Islet of Langerhans (tissue), 1 donor: Measurements from ENCODE around the gene IFNL2.
"Not testable (repeated sequence)": the region's sequence is repeated elsewhere in the genome, so short reads cannot be mapped to it uniquely, and the experiment has no call there.

ENCODE experiments used
- FAIRE-seq: peaks from one replicate; lab custom pipeline; 2011; peaks lifted over from hg19 to GRCh38; lab: Jason Lieb, UNC

Gene IFNL2

GRCh38 chr19:39253374-39254149 lies 14.6 kb upstream of the IFNL2 start:
- FAIRE-seq: no peak

DNA sequence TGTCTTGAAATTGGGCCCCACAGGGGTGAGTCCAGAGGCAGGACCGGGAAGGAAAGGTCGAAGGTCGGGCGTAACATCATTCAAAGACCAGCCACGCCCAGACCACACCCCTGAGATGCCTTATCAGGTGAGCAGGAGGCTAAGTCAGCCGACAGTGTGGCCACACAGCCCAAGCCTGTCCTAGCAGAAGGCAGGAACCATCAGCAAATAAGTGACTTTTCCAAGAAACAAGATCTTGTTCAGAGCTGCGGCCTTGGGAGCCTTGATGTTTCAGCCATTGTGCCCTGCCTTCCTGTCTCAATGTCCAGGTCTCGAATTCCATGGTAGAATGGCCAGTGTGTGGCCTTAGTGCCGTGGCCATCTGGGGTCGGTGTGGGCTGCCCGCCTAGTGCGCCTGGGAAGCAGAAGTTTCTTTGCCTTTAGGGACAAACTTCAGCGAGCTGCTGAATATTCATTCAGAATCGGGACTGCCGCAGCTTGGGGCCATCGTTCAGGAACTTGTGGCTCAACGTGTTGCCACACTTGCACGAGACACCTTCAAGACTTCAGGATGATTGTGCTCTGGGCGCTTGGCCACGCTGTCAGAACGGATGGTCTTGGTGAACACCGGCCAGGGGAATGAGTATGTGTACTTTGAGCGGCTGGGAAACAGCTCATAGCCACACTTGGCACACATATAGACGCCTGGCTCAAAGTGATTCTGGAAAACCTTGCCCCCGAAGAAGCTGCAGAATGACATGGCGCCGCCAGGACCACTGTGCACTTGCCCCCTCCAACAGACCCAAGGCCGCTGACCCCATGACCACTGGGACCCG lies 13.5 kb upstream of the IFNL2 start:
- no peak for FAIRE-seq

DNA sequence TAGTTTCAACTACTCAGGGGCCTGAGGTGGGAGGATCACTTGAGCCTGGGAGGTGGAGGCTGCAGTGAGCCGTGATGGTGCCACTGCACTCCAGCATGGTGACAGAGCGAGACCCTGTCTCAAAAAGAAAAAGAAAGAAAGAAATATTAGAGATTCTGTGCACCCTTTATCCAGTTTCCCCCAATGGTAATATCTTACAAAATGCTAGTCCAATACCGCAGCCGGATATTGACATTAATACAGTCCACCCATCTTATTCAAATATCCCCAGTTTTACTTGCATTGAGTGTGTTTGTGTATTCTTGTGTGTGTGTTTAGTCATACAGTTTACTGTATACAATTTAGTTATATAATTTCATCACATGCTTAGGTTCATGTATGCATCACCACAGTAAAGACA lies 11.0 kb upstream of the IFNL2 start:
- no peak for FAIRE-seq

DNA sequence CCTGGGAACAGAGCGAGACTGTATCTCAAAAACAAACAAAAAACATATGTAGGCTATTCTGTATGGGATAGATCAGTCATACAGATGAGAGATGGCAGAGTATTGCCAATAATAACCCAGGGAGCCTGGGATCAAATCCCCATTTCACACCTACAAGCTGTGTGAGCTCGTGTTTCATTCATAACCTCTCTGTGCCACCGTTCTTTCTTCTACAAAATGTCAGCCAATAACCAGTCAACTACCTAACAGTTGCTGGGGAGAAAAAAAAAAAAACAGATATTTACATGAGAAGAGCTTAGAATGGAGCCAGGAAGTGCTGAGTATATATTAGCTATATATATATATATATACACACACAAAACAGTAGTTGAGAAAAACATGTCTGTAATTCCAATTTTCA lies 6.5 kb upstream of the IFNL2 start:
- no peak for FAIRE-seq

DNA sequence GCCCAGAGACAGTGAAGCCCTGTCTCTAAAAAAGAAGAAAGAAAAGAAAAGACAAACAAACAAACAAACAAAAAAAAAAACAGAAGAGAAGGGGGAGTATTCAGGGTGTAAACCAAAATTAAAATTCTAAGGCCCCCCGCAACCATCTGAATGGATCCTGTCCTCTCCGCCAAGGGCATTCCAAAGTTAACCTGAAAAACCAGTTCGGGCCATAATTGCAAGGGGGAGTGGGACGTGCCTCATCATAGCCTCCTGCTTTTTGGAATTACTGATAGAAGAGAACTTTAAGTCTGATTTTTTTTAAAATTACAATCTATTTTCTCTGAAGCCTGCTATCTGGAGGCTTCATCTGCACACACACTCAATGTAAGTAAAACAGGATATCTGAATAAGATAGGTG lies 5.7 kb upstream of the IFNL2 start:
- no peak for FAIRE-seq

GRCh38 chr19:39263912-39264305 lies 4.3 kb upstream of the IFNL2 start:
- FAIRE-seq: no peak

DNA sequence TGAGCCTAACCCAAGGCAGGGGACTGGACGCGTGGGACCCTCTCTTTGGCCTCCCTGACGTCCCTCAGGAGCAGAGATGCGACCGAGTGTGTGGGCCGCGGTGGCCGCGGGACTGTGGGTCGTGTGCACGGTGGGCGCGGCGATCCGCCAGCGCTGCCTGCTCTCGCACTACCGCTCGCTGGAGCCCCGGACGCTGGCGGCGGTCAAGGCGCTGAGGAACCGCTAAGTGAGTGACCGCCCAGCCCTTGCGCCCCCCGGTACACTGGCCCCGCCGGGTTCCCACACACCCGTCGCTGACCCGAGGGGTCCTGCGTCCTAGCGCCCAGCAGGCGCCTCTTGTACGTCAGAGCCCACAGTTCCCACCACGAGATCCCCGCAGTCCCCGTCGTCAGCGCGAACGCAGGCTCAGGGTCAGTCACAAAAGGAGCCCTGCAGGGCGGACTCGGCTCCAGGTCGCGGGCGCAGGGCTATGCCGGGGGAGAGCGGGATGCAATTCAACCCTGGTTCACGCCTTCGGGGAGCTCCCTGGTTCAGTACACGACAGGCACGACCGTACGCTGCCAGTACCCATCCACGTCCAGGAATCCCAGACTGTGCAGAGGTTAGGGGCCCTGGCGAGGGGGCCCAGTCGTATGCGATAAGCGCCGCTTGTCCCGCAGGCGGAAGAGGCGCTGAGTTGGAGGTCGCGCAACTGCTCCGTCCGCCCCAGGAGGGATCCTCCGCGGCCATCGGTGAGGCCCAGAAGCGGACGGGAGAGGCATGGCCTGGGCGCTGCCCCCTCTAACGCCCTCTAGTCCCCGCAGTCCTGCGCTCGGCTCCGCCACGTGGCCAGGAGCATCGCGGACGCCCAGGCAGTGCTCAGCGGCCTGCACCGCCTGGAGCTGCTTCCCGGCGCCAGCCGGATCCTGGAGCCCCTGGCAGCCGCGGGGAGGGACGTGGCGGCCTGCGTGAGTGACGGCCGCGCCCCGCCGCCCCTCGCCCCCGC lies 3.6 kb upstream of the IFNL2 start:
- no peak for FAIRE-seq

- no peak for FAIRE-seq
Observed at GRCh38 chr19:39265321-39265916, 2.8 kb upstream of the IFNL2 start.

DNA sequence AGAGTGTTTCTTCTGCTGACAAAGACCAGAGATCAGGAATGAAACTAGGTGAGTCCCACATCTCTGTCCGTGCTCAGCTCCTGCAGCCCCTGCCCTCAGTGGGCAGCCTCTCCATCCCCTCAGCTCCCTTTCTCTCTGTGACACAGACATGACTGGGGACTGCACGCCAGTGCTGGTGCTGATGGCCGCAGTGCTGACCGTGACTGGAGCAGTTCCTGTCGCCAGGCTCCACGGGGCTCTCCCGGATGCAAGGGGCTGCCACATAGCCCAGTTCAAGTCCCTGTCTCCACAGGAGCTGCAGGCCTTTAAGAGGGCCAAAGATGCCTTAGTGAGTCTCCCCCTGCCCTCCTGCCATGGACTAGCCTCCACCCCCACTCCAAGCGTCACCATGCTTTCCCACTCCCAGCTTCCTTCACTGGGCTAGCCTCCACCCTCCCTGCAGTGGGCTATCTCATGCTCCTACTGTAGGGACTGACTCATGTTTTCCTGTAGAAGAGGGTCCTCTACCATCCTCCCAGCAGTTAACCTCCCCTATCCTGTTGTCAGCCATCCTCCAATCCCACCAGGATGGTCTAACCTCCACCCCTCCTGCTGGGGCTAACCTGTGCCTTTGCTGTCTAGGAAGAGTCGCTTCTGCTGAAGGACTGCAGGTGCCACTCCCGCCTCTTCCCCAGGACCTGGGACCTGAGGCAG lies 481 bp downstream of the IFNL2 start:
- not testable (repeated sequence) for FAIRE-seq

DNA sequence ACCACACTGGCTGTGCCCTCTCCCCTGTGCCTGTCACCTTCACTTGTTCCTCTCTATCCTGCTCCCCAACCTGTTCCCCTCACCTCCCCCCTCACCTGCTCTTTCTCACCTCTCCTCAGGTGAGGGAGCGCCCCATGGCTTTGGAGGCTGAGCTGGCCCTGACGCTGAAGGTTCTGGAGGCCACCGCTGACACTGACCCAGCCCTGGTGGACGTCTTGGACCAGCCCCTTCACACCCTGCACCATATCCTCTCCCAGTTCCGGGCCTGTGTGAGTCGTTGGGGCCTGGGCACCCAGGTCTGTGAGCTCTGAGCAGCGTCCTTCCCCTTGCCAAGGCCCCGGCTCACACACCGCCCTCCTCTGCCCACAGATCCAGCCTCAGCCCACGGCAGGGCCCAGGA lies 1.2 kb downstream of the IFNL2 start:
- FAIRE-seq: not testable (repeated sequence)

GRCh38 chr19:39270036-39270871 lies 2.1 kb downstream of the IFNL2 start:
- no peak for FAIRE-seq

- not testable (repeated sequence) for FAIRE-seq
Observed at GRCh38 chr19:39273859-39274258, 5.7 kb downstream of the IFNL2 start.

DNA sequence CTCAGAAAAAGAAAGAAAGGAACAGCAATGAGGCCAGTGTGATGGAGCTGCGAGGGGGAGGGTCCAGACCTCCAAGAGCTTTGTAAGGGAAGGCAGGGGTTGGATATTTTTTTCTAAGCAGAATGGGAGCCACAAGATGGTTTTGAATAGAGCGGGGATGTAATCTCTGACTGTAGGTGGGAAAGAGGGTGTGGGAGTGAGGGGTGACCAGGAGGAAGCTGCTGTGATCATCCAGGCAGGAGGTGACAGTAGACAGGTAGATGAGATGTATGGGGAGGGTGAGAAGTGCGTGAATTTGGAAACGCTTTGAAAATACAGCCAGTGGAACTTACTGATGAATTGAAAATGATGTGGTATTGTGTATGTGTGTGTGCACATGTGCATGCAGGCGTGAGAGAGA lies 7.4 kb downstream of the IFNL2 start:
- no peak for FAIRE-seq

- no peak for FAIRE-seq
Observed at GRCh38 chr19:39276740-39277139, 8.5 kb downstream of the IFNL2 start.

- FAIRE-seq: no peak
Observed at GRCh38 chr19:39277598-39277997, 9.4 kb downstream of the IFNL2 start.

DNA sequence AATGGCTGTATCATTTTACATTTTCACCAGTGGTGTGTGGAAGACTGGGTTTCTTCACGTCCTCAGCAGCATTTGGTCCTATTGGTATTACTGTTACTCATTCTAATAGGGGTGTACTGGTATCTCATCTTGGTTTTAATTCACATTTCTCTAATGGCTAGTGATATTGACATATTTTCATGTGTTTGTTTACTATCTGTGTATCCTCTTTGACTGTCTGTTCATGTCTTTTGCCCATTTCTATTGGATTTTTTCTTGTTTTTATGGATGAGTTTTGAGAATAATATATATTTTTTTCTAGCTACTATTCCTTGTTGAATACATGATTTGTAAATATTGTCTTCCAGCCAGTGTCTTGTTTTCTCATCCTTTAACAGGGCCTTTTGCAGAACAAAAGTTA lies 13.8 kb downstream of the IFNL2 start:
- no peak for FAIRE-seq

- FAIRE-seq: no peak
Observed at GRCh38 chr19:39284032-39284431, 15.8 kb downstream of the IFNL2 start.

DNA sequence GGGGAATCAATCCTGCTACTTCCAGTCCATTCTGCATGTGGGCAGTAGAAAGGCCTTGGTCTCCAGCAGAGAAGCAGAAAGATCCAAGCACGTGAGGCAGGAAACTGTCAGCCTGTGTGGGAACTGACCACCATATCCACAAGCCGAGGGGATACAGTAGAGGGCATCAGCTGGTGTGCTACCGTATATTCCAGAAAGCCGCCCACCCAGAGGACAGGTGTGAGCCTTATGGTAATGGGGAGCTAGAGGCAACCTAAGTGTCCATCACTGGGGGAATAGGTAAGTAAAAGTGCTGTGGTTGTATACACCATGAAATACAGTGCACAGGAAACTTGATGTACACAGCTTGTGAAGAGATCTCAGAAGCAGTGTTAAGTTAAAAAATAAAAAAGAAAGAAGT lies 25.2 kb downstream of the IFNL2 start:
- FAIRE-seq: no peak

DNA sequence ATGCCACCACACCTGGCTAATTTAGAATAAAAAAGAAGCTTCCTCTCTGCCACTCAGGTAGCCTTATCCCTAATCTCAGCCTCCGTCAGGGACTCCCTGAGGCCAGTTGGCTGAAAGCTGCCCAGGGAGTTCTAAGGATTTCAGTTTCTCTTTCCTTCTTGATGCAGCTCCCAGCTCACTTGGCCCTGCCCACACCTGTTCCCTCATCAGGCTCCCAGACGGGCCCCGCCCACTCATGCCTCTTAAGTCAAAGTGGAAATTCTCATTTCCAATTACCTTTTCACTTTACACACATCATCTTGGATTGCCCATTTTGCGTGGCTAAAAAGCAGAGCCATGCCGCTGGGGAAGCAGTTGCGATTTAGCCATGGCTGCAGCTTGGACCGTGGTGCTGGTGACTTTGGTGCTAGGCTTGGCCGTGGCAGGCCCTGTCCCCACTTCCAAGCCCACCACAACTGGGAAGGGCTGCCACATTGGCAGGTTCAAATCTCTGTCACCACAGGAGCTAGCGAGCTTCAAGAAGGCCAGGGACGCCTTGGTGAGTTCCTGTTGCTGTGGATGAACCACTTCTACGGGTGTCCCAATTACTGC lies 28.0 kb downstream of the IFNL2 start, which contains the start of gene IFNL1:
IFNL1 (plus strand) TSS at position 353 of the 591 bp plus-strand sequence; CDS start at position 368, 15 bp downstream.
- no peak for FAIRE-seq

DNA sequence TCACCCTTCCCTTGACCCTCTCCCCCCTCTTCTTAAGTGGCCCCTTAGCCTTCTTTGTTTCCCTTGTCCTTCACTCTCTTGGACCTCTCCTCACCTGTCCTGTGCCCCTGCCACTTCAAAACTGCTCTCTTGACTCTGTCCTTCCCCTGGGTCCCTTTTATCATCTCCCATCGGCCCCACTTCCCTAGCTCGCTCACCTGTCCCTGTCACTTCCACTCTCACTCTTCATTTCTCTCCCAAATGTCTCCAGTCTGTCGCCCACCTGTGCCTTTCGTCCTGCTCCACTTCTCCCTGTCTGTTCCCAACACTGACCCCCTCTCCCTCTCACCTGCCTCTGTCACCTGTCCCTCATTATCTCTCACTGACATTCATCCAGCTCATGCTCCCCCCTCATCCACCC lies 28.7 kb downstream of the IFNL2 start:
- no peak for FAIRE-seq
